HEK293 (cell line): ENCODE results near the gene MYLK3.

ENCODE experiments used
- CTCF ChIA-PET: fragments of 350-600 bp; formaldehyde crosslinking; extraction: SDS; loops from one replicate; lab custom pipeline; 2021; ENCODE audit warnings: antibody characterized with exemption; lab: Yijun Ruan, JAX
- POLR2A ChIA-PET: fragments of 300-600 bp; formaldehyde crosslinking; extraction: SDS; loops from one replicate; lab custom pipeline; 2020; ENCODE audit warnings: antibody characterized with exemption, inconsistent platforms; lab: Yijun Ruan, JAX
- H3K27ac ChIP-seq: fragments of 200-500 bp; sonication (Bioruptor generic); 2 replicates; pipeline ENCODE4 v1.5.1; 2014; ENCODE audit warnings: low read depth, low read length, control low read depth, inconsistent platforms; ENCODE audit errors: extremely low read depth
- H3K36me3 ChIP-seq, 2 experiments: fragments of 200-500 bp in 1 of 2; sonication (Bioruptor generic) in 1 of 2; 1 replicate in 1 of 2; 2 replicates in 1 of 2; pipeline ENCODE4 v1.5.1; 2014 to 2017; ENCODE audit warnings: inconsistent platforms in 2 of 2, low read length in 2 of 2; ENCODE audit not compliant: control insufficient read depth in 2 of 2, insufficient read depth in 1 of 2
- H3K4me1 ChIP-seq: fragments of 200-500 bp; sonication (Bioruptor generic); 2 replicates; pipeline ENCODE4 v1.5.1; 2014; ENCODE audit warnings: mild to moderate bottlenecking, low read length, inconsistent platforms; ENCODE audit not compliant: control insufficient read depth, insufficient read depth
- H3K4me3 ChIP-seq: 2 replicates; pipeline ENCODE4 v1.5.1; 2011; ENCODE audit warnings: low read depth, mild to moderate bottlenecking, control low read depth, low read length, moderate library complexity
- H3K9me3 ChIP-seq: fragments of 200-500 bp; sonication (Bioruptor generic); 2 replicates; pipeline ENCODE4 v1.5.1; 2014; ENCODE audit warnings: low read depth, low read length, inconsistent platforms; ENCODE audit not compliant: control insufficient read depth, insufficient read depth
- INSM2 ChIP-seq: fragments of 450-650 bp; formaldehyde crosslinking; IDR thresholded peaks from 2 replicates; pipeline ENCODE4 v1.5.1; 2016; ENCODE audit warnings: missing biosample characterization, missing genetic modification characterization
- PATZ1 ChIP-seq: fragments of 450-650 bp; formaldehyde crosslinking; IDR thresholded peaks from 2 replicates; pipeline ENCODE4 v1.5.1; 2016; ENCODE audit warnings: missing biosample characterization, missing genetic modification characterization
- PRDM2 ChIP-seq: fragments of 450-650 bp; formaldehyde crosslinking; IDR thresholded peaks from 2 replicates; pipeline ENCODE4 v1.5.1; 2016; ENCODE audit warnings: missing biosample characterization, missing genetic modification characterization, borderline replicate concordance
- PRDM4 ChIP-seq: fragments of 450-650 bp; formaldehyde crosslinking; IDR thresholded peaks from 2 replicates; pipeline ENCODE4 v1.5.1; 2017; ENCODE audit warnings: missing biosample characterization, missing genetic modification characterization
- SP2 ChIP-seq: fragments of 450-650 bp; formaldehyde crosslinking; IDR thresholded peaks from 2 replicates; pipeline ENCODE4 v1.5.1; 2016; ENCODE audit warnings: missing biosample characterization, missing genetic modification characterization
- ZBTB21 ChIP-seq: fragments of 450-650 bp; formaldehyde crosslinking; IDR thresholded peaks from 2 replicates; pipeline ENCODE4 v1.5.1; 2017; ENCODE audit warnings: missing biosample characterization, missing genetic modification characterization
- ZNF16 ChIP-seq: fragments of 450-650 bp; formaldehyde crosslinking; IDR thresholded peaks from 2 replicates; pipeline ENCODE4 v1.5.1; 2016; ENCODE audit warnings: low read depth, missing biosample characterization, missing genetic modification characterization
- ZNF239 ChIP-seq: fragments of 450-650 bp; formaldehyde crosslinking; IDR thresholded peaks from 2 replicates; pipeline ENCODE4 v1.5.1; 2016; ENCODE audit warnings: missing biosample characterization, missing genetic modification characterization
- ZNF24 ChIP-seq: fragments of 450-650 bp; formaldehyde crosslinking; IDR thresholded peaks from 2 replicates; pipeline ENCODE4 v1.5.1; 2016; ENCODE audit warnings: missing biosample characterization, missing genetic modification characterization
- ZNF571 ChIP-seq: fragments of 450-650 bp; formaldehyde crosslinking; IDR thresholded peaks from 2 replicates; pipeline ENCODE4 v1.5.0; 2017; ENCODE audit warnings: missing biosample characterization, missing genetic modification characterization
- ZNF704 ChIP-seq: fragments of 450-650 bp; formaldehyde crosslinking; IDR thresholded peaks from 2 replicates; pipeline ENCODE4 v1.5.1; 2016; ENCODE audit warnings: missing biosample characterization, missing genetic modification characterization

The MYLK3 gene

GRCh38 chr16:46696957-46697356, 51.2 kb downstream of the MYLK3 start:
- Histone ChIP-seq H3K27ac (no peak overlapping the region), H3K4me1 (no peaks in the 10 kb centered on the region), H3K9me3 (no peaks in the 10 kb centered on the region), H3K36me3 (peaks cover 36 to 74% of the 10 kb centered on the region in 2 experiments), H3K4me3 (no peak overlapping the region)
- ChIA-PET POLR2A (interaction anchor here (0.8 kb wide), 1 partner anchor 50 kb away, joined by 3 read pairs; no protein-coding TSS in a partner anchor), CTCF (interaction anchor here (0.7 to 0.9 kb wide), 2 partner anchors 104 to 612 kb away, joined by 3 read pairs; no protein-coding TSS in a partner anchor)
- TF ChIP-seq ZNF571 (tag by site-specific recombination) (no peak), ZBTB21 (tag by site-specific recombination) (no peak), PRDM4 (tag by site-specific recombination) (no peak)

GRCh38 chr16:46695937-46696336, 52.2 kb downstream of the MYLK3 start:
- ChIA-PET POLR2A (interaction anchor here (0.6 to 0.8 kb wide), 2 partner anchors 51 to 88 kb away, joined by 3 to 6 read pairs; no protein-coding TSS in a partner anchor), CTCF (interaction anchor here (1.2 kb wide), 1 partner anchor 22 kb away, joined by 3 read pairs; no protein-coding TSS in a partner anchor)
- Histone ChIP-seq H3K36me3 (peaks cover 40 to 81% of the 10 kb centered on the region in 2 experiments), H3K27ac (no peak overlapping the region), H3K4me1 (peaks cover 3% of the 10 kb centered on the region; the same call in 1 of the 2 replicates), H3K9me3 (no peaks in the 10 kb centered on the region), H3K4me3 (no peak overlapping the region)
- TF ChIP-seq ZNF239 (tag by site-specific recombination) = no peak
- TF ChIP-seq ZNF704 (tag by site-specific recombination) = no peak
- no peak for TF ChIP-seq ZNF16
- no peak for TF ChIP-seq PATZ1 (tag by site-specific recombination)
- TF ChIP-seq ZNF24 (tag by site-specific recombination) = no peak
- no peak for TF ChIP-seq INSM2 (tag by site-specific recombination)
- TF ChIP-seq PRDM2 (tag by site-specific recombination) = no peak
- TF ChIP-seq SP2 (tag by site-specific recombination) = no peak
